Smooth muscle cell of the brain vasculature (primary cell): ENCODE data around the gene FANCC.
"Not testable (repeated sequence)": the region's sequence is repeated elsewhere in the genome, so short reads cannot be mapped to it uniquely, and the experiment has no call there.

Experiments used
- DNase-seq: peaks from one replicate; pipeline ENCODE4 v3.0.0-alpha.2; 2012; ENCODE audit warnings: low read depth, low spot score

The FANCC gene

GRCh38 chr9:95330720-95331404 lies 13.4 kb upstream of the FANCC start:
- DNase-seq: no peak

DNA sequence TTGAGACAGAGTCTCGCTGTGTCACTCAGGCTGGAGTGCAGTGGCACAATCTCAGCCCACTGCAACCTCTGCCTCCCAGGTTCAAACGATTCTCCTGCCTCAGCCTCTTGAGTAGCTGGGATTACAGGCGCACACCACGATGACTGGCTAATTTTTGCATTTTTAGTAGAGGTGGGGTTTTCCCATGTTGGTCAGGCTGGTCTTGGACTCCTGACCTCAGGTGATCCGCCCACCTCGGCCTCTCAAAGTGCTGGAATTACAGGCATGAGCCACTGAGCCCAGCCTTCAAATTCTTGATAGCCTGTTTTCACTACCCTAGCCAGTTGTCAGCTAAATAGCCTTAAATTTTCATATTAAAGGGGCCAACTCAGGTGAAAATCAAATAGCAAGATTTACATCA lies 11.6 kb upstream of the FANCC start:
- not testable (repeated sequence) for DNase-seq

DNA sequence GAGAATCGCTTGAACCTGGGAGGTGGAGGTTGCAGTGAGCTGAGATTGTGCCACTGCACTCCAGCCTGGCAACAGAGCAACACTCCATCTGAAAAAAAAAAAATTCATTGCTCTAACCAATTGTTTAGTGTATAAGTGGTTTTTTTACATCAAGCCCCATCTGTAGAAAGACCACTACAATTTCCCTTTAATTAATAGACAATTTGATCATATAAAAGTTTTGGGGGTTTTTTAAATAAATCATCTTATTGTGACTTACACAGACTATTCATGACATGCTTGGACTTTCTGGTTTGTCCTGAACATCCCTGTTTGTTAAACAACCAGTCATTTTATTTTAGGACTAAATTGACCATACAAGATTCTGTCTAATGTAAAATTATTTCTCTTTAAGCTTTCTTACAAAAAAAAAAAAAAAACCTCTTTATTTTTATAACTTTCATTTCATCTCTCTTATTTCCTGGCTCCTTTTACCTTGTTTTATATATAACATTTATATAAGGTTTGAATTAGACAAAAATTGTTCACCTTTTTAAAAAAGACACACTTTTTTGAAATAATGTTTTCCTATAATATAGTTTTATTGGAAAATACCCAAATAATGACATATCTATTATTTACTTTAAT lies 9.8 kb upstream of the FANCC start:
- DNase-seq: no peak

DNA sequence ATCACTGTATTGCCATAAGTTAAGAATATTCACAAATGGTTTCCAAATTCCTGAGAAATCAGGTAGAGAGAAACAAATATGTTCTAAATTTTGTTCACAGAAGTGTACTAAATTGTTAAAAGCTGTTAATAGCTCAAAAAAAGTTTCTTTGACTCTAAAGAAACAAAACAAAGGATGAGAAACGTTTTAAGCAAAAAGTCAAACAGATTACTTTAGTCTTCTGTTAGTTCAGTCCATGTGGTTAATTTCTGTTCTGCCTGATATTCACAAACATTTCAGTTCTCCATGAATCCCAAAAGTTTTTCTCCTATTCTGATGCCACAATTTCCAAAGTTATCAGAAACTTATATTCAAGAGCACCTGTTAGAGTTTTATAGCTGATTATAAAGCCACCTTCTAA lies 7.7 kb upstream of the FANCC start:
- no peak for DNase-seq

GRCh38 chr9:95317893-95318211 lies 343 bp upstream of the FANCC start:
- no peak for DNase-seq

DNA sequence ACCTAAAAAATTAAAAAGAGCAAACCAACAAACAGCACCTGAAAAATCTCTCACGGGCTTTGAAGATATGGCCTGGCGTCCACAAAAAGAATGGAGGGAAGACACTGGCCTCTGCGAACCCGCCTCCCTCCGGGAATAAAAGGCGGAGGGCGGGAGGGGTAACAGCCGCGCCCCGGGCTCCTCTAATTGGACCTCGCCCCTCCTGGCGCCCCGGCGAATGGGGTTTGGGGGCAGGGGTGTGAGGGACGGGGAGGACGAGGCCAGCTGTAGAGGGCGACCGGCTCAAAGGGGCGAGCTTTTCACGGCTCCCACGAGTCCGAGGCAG lies 753 bp downstream of the FANCC start:
- no peak for DNase-seq

- no peak for DNase-seq
These were observed 1.2 kb downstream of the FANCC start for GRCh38 chr9:95316274-95316673.

GRCh38 chr9:95315108-95315746 lies 2.3 kb downstream of the FANCC start:
- no peak for DNase-seq

- DNase-seq: no peak
These were observed 4.5 kb downstream of the FANCC start for GRCh38 chr9:95313010-95313498.

GRCh38 chr9:95311961-95312360 lies 5.5 kb downstream of the FANCC start:
- no peak for DNase-seq

GRCh38 chr9:95307538-95307937 lies 10.0 kb downstream of the FANCC start:
- DNase-seq: no peak

- no peak for DNase-seq
These were observed 10.7 kb downstream of the FANCC start for GRCh38 chr9:95306819-95307218.

- DNase-seq: no peak
These were observed 11.6 kb downstream of the FANCC start for GRCh38 chr9:95305770-95306492.

DNA sequence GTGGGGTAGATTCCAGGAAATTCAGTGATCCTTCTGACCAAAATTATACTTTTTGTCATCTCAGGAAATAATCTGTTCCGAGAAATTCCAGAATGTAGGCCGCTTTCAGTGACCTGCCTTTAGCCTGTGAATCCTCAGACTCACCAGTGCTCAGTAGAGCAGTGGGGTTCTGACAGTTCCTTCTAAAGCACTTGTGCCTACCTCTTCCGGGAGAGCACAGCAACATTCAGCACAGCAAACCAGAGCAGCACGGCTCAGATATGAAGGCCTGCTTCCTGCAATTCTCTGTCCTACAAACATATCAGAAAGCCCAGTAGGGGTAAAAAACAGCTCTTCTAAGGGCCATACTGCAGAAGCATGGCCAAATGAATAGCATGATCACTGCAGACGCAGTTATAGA lies 15.0 kb downstream of the FANCC start:
- DNase-seq: no peak

DNA sequence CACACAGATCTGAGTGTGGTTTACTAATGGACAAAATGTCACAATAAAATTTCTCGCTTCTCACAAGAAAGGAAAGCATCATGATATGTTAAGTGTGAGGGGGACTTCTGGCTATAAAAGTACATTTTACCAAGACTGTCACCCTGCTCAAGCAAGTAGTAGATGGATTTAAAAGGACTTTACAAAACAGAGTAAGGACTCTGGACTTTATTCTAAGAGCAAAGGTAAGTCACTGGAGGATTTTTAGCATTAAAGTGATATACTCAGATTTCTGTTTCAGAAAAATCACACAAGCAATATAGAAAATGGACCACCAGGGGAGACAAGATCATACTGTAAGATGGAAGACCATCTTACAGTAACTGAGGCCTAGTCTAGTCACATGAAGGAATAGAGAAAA lies 19.7 kb downstream of the FANCC start:
- DNase-seq: no peak

DNA sequence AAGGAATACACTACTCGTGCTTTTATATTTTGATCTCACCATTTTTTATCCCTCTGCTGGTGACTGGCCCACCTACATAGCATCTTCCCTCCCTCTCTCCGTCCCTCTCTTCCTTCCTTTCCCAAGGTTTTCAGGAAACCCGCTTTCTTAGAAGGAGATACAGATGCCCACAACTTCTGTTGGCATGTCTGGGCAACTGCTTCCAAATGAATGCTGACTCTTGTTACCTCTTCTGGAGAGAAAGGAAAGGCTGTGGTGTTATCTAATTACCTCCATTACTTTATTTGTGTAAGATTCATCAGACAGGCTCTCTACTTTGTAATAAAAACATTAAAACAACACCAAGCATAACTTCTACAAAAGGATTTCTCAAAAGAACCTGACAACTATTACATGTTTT lies 20.2 kb downstream of the FANCC start:
- no peak for DNase-seq

DNA sequence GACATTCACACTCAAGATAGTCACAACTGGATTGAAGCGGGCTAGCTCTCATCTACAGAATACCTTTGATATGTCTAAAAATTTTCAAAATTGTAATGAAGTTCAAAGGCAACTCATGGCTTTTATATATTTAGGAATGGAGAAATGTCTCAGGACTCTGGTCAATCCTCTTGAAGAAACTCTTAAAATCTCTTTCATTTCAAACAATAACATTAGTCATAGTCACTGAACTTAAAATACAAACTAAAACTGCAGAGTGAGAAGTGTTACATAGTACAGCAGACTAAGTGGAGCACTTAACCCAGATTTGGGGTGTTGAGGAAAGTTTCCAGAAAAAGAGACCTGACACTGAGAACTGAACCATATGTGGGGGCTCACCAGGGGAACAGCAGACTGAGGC lies 20.7 kb downstream of the FANCC start:
- no peak for DNase-seq

DNA sequence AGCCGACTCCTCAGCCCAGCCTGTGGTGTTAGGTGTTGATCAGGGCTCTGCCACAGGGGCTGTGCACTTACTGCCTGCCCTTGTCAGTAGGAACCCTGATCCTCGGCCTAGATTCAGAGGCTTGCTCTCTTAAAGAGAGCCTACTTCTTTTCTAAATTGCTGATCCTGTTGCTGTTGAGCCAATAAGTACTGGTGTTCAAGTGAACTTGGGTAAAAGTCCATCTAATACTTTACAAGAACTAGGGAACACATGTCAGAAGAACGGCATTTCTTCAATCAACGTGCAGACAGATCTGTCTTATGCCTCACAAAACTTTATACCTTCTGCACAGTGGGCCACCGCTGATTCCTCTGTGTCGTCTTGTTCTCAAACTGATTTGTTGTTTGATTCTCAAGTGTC lies 24.2 kb downstream of the FANCC start:
- not testable (repeated sequence) for DNase-seq

- no peak for DNase-seq
These were observed 25.3 kb downstream of the FANCC start for GRCh38 chr9:95292226-95292625.

GRCh38 chr9:95286151-95286550 lies 31.4 kb downstream of the FANCC start:
- no peak for DNase-seq

DNA sequence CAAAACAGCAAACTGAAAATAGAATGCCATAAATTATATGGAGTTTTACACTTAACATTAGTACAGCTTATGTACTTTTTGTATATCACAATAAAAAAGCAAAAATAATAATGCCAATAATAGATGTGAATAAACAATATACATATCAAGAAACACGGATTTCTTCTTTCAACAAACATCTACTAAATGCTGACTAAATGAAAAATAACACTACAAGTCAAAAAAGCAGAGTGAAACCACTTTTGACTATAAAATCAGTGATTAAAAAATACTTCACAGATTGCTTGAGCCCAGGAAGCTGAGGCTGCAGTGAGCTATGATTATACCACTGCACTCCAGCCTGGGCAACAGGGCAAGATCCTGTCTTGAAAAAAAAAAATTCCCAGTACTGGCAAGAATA lies 32.2 kb downstream of the FANCC start:
- no peak for DNase-seq

GRCh38 chr9:95284162-95285080 lies 33.1 kb downstream of the FANCC start:
- no peak for DNase-seq
